GM18507 (cell line): Measurements from ENCODE around the gene SAMD11.

Experiments
- DNase-seq: peaks from one replicate; pipeline ENCODE4 v3.0.0; 2011; ENCODE audit warnings: low read depth; ENCODE audit not compliant: insufficient read length; ENCODE audit errors: extremely low spot score
- FAIRE-seq: peaks from 2 replicates; lab custom pipeline; 2011; peaks lifted over from hg19 to GRCh38; lab: Jason Lieb, UNC

Gene SAMD11

DNA sequence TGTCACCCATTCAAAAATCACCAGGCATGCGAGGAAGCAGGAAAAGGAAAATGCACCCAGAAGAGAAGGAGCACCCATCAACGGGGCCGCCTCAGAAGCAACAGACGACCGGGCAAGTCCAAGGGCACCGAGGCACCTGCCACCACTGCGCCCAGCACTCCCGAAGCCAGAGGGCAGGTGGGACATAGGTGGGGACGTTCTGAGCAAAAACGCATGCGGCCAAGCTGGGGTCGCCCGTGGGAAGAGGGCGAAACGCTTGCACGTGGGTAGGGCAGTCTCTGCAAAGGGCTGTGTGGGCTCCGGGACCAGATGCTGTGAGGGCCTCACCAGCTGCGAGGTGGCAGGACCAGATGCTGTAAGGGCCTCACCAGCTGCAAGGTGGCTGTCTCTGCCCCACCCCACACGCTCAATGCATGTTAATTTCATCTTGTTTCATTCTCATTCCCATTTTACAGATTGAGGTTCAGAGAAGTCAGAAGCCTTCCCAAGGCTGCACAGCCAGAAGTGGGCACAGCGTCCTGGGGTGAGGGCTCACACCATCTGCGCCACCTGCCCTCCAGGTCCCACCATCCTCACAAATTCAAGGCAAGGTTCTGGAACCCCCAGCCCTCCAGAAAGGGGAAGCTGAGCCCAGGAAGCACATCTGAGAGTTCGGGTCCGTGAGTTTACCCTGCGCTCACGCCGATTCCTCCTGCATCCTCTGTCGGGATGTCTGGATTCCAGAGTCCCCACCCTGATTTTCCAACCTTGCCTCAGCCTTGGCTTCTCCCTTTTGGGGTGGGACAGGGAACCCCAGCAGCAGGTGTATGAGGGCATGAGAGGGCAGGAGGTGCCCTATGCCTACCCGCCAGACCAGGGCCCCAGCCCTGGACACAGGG lies 8.2 kb upstream of the SAMD11 start:
- DNase-seq (no peak), FAIRE-seq (no peak)

DNA sequence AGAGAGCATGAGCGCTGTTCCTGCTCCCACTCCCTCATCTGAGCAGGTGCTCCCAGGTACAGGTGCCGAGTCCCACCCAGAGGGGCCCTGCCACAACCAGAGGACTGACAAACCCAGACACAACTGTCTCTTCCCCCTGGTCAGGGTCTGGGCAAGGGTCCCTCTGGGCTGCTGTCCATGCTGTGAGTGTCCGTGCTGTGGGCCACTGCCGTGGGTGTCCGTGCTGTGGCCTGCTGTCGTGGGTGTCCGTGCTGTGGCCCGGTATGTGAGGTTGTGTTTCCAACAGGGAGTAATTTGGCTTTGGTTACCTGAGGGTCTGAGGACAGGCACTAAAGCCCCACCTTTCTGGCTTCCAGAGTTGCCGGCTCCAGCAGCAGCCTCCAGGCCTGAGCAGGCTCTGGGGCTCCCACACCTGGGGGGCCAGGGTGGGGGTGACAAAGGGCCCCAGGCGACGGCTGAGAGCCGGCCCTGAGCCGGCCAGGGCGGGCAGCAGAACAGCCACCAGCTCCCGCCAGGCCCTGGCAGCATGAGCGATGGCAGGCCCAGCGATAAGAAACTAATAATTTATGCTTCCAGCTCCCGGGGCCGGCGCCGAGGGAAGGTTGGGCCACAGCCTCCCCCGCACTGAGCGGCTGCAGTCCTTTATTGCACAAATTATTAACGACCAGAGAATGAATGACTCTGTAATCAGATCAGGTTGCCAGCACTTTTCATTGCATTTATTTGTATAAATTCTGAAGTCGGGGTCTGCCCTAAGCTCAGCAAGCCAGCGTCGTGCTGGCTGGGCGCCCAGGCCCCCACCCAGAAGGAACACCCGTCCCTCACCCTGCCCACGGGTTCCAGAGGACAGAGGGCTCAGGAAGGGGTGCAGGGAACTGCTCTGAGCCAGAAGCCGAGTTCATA lies 7.3 kb upstream of the SAMD11 start:
- FAIRE-seq (no peak), DNase-seq (no peak)

DNA sequence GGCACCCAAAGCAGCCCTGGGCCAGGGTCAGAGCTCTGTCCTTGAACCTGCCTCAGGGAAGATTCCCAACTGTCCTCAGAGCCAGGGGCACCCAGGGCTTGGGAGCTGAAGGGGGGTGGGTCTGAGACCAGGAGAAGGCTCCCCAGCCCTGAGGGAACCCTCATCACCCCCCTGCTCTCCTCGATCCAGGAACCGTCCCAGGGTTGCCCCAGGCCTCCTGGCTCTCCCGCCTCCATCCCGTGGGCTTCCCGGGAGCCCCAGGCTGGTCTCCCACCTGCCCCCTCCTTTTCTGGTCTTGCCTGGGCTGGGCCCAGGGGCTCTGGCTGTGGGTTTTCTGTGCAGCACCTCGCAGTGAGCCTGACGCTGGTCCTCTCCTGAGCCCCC lies 6.7 kb upstream of the SAMD11 start:
- FAIRE-seq = no peak
- no peak for DNase-seq

DNA sequence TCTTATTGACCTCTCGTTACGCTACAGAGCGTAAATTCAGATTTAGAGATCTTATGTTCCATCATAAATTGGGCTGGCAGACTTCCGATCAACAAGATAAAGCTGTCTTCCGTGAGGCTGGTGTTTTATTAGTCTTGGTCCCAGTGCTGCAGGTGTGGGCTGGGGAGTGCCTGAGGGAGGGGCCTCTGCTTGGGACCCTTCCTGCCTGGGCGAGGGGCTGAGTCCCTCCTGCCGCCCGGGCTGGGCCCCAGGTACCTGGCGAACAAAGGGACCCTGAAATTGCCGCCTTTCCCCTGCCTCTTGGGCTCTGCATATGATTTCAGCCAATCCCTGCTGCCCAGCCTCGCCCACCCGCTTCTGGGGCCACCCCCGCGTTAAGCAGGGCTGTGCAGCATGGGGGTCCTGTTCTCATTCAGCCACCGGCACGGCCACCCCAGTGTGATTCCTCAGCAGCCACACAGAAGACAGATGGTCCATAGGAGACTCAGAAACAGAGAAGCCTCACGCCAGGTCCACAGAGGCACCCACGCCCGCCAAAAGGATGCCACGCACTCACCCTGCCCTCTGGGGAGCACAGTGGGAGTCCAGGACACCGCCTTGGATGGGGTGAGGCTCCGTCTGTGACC lies 6.1 kb upstream of the SAMD11 start:
- no peak for FAIRE-seq

DNA sequence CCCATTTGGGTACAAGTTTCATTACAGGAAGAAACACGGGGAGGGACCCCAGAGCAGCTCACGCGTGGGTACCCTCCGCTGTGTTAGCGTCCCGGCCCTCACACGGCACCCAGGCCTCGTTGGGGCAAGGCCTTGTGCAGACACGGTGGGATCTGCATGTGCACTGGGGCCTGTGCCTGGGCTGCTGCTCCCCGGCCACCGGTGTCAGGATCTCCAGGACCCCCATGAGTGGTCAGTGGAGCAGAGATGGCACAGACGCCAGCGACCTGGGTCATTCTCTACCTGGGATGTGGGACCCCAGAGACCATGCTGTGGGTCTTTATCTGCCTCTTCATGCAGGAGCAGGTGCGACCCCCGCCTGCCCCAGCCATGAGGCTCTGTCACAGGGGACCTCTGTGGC lies 5.4 kb upstream of the SAMD11 start:
- no peak for DNase-seq
- FAIRE-seq = no peak

More for the DNA sequence above, 6.1 kb upstream of the SAMD11 start:
- DNase-seq = no peak

DNA sequence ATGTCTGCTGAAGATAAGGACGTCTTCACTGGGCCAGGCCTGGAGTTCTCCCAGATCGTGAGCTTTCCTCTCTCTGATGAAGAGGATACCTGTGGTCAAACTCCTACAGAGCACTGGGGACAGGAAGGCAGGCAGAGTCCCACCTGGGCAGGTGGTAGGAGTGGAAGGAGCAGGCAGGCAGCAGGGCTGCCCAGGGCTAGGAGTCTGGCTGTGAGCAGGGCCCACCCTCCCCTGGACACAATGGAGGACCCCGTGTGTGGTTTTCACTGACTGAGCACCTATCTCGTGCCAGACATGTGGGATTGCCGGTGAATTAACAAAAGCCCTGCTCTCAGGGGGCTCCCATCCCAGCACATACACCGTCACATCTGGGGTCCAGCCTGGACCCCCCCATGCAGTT lies 4.9 kb upstream of the SAMD11 start:
- DNase-seq (no peak), FAIRE-seq (no peak)

DNA sequence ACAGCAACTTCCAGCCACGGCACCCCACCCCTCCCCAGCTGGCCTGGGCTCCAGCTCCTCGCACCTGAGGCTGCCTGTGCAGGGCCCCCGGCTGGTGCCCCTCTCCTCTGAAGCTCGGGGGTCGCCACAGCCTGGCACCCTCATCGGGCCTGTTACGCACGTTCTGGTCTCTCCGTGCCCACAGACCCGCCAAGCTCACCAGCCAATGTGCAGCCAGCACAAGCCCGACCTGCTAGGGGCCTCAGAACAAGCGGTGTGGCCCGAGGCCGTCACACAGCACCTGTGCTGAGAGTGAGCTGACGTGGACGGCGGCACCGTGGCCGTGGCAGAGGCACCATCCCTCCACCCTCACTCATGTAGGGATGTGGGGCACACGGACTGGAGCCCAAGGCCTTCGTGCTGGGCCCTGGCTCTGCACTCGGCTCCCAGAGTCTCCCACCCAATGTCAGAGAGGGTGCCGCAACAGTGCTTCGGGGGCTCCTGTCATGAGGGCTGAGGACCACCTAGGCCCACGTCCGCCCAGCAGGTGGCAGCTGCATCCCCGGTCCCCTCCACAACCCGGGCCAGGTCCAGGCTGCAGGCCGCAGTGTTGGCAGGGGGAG lies 4.4 kb upstream of the SAMD11 start:
- DNase-seq (no peak), FAIRE-seq (no peak)

DNA sequence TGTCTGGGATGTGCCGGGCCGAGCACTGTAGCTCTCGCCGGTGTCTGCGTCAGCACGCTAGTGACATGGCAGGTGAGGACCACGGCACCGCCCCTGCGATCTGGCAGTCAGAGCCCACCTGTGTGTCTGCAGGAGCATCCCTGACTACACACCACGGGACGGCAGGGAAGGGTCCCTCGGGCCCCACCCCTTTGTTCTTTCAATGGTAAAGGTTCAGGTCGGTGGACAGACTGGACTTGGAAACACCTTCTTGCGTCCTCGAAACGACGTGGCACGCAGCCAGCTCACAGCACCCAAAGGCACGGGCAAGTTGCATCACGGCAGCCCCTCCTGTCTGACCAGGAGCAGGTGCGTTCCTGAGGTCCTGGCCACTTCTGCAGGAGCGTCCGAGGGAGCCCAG lies 3.7 kb upstream of the SAMD11 start:
- FAIRE-seq (no peak), DNase-seq (no peak)

DNA sequence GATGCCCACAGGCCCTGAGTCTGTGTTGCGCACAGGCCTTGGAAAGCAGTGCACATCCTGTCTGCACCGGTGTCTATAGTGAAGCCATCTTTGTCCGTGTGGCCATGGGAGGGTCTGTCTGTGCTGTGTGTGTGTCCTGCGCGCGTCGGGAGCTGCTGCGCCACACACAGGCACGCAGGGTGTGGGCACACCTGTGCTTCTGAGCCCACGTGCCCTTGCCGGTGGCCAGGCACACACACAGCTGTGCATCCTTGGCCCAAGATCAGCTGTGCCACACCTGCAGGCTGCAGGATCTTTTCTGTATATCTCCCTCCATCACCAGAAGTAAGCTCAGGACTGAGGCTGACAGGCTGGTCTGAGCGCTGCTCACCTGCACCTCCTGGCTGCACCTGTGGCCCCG lies 3.2 kb upstream of the SAMD11 start:
- FAIRE-seq (no peak), DNase-seq (no peak)

DNA sequence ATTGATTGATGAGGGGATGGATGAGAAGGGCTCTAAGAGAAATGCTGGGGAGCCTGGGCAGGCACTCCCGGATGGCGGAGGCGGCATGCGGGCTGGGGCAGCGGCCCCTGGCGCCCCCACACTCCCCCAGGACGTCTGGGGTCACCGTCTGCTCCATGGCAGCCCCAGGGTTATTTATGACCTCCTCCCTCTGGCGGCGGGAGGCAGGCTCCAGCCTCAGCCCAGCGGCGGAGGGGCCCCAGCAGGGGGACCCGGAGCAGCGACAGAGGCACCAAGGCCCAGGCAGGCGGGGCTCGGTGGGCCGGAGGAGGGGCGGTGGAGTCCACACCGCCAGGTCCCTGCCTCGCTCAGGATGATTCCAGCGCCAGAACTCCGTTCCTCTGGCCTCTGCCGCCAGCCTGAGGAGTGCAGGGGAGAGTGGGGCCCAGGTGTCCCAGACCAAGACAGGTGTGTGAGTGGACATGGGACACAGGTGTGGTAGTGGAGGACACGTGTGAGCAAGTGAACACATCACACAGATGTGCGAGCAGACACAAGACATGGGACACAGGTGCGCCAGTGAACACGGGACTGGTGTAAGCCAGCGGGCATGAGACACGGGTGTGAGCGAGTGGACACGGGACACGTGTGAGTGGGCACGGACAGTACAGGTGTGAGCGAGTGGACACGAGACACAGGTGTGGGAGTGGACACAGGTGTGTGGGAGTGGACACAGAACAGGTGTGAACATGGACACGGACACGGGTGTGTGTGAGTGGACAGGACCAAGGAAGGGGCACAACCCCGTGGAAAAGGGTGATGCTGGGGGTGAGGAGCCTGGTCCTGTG lies 2.5 kb upstream of the SAMD11 start:
- no peak for FAIRE-seq
- DNase-seq = no peak

DNA sequence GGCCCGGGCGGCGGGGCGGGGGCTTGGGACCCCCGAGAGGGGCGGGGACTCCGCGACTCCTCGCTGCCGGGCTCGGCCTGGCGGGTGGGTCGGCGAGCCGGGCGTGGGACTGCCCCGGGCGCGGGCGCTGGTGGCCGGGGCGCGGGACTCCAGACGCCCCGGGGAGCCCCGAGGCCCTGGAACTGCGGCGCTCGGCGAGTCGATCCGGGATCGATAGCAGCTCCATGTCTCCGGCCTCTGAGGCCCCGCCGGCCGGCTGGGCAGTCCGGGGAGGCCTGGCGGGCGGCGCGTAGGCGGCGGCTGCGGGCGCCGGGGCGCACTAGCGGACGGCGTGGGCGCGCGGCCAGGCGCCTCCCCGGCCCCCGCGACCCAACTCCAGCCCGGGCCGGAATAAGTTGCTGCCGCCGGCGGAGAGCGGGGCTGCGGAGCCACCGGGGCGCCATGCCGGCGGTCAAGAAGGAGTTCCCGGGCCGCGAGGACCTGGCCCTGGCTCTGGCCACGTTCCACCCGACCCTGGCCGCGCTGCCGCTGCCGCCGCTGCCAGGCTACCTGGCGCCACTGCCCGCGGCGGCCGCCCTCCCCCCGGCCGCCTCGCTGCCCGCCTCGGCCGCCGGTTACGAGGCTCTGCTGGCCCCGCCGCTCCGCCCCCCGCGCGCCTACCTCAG lies 400 bp downstream of the SAMD11 start:
- DNase-seq (no peak), FAIRE-seq (no peak)

DNA sequence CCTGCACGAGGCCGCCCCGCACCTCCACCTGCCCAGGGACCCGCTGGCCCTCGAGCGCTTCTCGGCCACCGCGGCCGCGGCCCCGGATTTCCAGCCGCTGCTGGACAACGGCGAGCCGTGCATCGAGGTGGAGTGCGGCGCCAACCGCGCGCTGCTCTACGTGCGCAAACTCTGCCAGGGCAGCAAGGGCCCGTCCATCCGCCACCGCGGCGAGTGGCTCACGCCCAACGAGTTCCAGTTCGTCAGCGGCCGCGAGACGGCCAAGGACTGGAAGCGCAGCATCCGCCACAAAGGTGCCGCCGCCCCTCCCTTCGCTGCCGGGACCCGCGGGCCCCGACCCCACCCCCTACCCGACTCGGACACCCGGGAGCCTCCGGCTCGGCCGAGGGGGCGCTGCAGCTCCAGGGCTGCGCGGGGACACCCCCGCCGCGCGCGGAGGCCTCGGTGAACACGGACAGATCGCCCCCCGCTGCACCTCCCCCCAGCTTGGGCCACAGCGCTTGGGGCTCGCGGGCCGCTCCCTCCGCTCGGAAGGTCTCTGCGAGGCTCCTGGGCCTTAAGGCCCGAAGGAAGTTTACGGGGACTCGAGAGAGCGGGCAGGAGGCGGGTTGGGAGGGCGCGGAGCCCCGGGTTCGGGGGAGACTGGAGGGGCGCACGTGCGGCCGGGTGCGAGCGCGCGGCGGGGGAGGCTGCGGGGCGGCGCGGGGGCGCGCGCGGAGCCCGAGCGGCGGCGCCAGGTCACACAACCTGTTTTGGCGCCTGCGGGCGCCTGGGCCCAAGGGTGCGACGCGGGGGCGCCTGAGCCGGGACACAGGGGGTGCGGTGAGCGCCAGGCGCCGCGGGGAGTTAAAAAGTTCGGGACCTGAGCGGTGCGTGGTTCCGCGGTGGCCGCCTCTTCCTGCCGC lies 1.2 kb downstream of the SAMD11 start:
- FAIRE-seq (no peak), DNase-seq (no peak)

DNA sequence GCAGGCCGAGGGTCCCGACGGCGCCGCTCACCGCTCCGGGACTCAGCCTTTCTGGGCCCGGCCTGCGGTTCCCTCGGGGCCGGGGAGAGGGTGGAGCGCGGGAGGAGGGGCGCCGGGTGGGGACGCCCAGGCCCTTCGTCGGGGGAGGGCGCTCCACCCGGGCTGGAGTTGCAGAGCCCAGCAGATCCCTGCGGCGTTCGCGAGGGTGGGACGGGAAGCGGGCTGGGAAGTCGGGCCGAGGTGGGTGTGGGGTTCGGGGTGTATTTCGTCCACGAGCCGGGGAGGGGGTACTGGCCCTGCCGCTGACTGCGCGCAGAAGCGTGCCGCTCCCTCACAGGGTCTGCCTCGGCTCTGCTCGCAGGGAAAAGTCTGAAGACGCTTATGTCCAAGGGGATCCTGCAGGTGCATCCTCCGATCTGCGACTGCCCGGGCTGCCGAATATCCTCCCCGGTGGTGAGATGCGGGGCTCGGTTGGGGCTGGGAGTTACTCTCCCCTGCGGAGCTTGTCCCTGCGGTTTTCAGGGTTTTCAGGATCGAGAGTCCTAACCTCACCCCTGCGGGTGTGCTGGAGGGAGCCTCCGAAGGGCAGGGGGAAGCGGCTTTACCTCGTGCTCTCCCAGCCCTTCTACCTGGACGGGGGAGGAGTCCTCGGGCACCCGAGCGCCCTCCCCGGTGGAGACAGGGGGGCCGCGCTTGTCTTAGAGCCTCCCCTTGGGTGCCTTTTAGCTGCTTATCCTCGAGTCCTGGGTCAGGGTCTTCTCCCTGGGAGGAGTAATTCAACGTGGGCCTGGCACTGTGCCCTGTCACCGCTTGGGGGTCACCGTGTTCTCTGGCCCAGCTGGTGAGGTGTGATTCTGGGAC lies 2.1 kb downstream of the SAMD11 start:
- no peak for DNase-seq
- FAIRE-seq = no peak

DNA sequence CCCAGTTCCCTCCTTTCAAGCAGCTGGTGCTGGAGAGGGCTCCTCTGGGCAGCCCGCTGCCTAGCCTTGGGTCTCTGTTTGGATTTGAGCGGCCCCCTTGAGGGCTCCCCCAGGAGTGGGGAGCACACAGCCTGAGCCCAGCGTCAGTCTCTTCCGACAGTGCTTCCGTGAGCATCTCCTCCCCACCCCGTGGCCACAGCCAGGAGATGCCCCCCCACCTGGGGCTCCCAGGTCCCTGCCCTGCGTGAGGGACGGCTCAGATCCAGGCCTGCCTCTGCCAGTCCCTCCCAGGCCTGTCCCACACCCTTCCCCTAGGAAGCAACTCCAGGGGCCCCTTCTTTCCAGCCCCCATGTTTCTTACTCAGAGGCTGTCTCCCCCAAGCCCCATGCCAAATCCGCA lies 3.5 kb downstream of the SAMD11 start:
- no peak for FAIRE-seq

DNA sequence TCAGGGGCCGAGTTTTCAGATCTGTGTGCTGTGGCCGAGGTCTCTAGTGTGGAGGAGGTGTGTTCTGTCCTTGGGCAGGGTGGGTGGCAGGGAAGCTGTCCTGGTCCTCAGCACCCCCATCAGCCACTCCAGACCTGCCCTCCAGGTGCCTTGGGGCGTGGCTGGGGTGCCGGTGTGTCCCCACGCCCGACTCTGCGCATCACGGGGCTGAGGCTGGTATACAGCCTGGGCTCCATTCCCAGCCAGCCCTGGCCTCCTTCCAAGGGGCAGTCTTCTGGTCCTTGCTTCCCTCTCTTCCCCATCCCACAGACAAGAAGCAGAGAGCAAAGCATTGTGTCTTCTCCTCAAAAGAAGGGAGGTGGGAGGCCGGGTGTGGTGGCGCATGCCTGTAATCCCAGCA lies 4.0 kb downstream of the SAMD11 start:
- FAIRE-seq = no peak
- no peak for DNase-seq

More for the DNA sequence above, 3.5 kb downstream of the SAMD11 start:
- DNase-seq = no peak

DNA sequence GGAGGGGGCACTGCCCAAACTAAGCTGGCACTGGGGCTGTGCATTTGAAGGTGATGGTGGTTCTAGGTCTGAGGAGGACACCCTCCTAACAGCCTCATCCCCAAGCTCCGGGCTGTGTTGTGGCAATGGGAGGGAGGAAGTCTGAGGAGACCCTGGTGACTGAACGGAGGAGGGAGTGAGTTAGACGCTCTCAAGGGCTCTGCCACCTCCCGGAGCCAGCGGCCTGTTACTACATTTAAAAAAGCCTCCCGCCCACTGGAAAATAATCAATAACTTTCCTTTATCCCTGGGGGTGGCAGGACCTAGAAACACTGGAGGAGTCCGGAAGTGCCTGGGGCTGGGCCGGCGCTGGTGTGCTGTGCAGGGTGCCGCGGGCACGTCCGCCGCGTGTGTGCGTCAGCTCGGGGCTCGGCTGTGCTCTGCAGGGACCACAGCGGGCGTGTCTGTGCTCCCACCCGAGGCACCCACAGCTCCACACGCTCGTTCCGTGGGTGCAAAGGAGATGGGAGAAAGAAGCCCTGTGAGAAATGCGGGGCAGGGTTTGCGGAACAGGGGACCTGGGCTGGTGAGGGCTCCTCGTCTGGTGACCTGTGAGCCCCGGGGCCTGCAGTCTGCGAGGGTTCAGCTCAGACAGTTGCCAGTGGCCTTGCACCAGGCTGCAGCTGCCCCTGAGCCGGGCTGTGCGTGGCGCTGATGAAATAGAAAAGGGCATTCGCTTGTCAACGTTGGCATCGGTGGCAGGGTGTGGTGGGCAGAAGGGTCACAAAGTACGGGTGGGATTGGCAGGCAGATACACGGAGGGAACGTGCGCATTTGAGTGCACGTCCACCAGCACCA lies 5.3 kb downstream of the SAMD11 start:
- no peak for DNase-seq

More for the DNA sequence above, 5.3 kb downstream of the SAMD11 start:
- no peak for FAIRE-seq
